Karpas-422 (cell line): ENCODE data around the gene PLET1. TPM values are rescaled to one million over a fixed set of nuclear protein-coding genes. Genes with fewer than 3 reads are reported as not detected.
A peak's percentile ranks its signal among the peaks of the same experiment; 100 is the strongest.

Experiments
- DNase-seq: peaks from one replicate; pipeline ENCODE4 v3.0.0-alpha.2; 2015
- H2AFZ ChIP-seq: fragments of 200-600 bp; sonication (generic); 2 replicates; pipeline ENCODE4 v1.6.1; 2014; ENCODE audit warnings: antibody characterized with exemption, low read length, mixed read lengths
- H3K27ac ChIP-seq: fragments of 200-600 bp; sonication (generic); 2 replicates; pipeline ENCODE4 v1.5.1; 2014; ENCODE audit warnings: mild to moderate bottlenecking, low read length, moderate library complexity
- H3K27me3 ChIP-seq: fragments of 200-600 bp; sonication (generic); 2 replicates; pipeline ENCODE4 v1.6.1; 2014; ENCODE audit warnings: low read length, mixed read lengths
- H3K36me3 ChIP-seq: fragments of 200-600 bp; sonication (generic); 2 replicates; pipeline ENCODE4 v1.6.1; 2014; ENCODE audit warnings: low read length, mixed read lengths; ENCODE audit not compliant: insufficient read depth
- H3K4me1 ChIP-seq: fragments of 200-600 bp; sonication (generic); 2 replicates; pipeline ENCODE4 v1.6.1; 2014; ENCODE audit warnings: mild to moderate bottlenecking, low read length, mixed read lengths
- H3K4me2 ChIP-seq: fragments of 200-600 bp; sonication (generic); 2 replicates; pipeline ENCODE4 v1.6.1; 2014; ENCODE audit warnings: low read length, low read depth, mild to moderate bottlenecking; ENCODE audit not compliant: poor library complexity, severe bottlenecking
- H3K4me3 ChIP-seq: fragments of 200-600 bp; sonication (generic); 2 replicates; pipeline ENCODE4 v1.5.1; 2014; ENCODE audit warnings: mild to moderate bottlenecking, antibody characterized with exemption, low read length, mixed read lengths
- H3K79me2 ChIP-seq: fragments of 200-600 bp; sonication (generic); 2 replicates; pipeline ENCODE4 v1.6.1; 2014; ENCODE audit warnings: mild to moderate bottlenecking, low read length, mixed read lengths
- H3K9ac ChIP-seq: fragments of 200-600 bp; sonication (generic); 2 replicates; pipeline ENCODE4 v1.6.0; 2014; ENCODE audit warnings: low read length
- H3K9me2 ChIP-seq: fragments of 200-600 bp; sonication (generic), shearing (Covaris generic); replicated peaks from 2 replicates; pipeline ENCODE4 v1.6.0; 2014; ENCODE audit warnings: mild to moderate bottlenecking, low read length, moderate library complexity; ENCODE audit not compliant: insufficient read depth
- H3K9me3 ChIP-seq: fragments of 300-700, 200-600 bp; sonication (generic); 2 replicates; pipeline ENCODE4 v1.6.1; 2014; ENCODE audit warnings: low read length, mixed read lengths
- H4K20me1 ChIP-seq: fragments of 200-600 bp; sonication (generic); 2 replicates; pipeline ENCODE4 v1.6.1; 2014; ENCODE audit warnings: mild to moderate bottlenecking, antibody characterized with exemption, low read length, low read depth; ENCODE audit not compliant: insufficient read depth
- total RNA-seq: library from RNA; depleted of rRNA; stranded (reverse); fragments of >200 nt; shearing (Covaris generic); gene quantifications from 2 replicates; pipeline ENCODE4 v1.2.3, GENCODE V29; 2014; ENCODE audit warnings: low replicate concordance

PLET1 gene
- total RNA-seq, 1 experiment from 2014 or later: not detected

- H3K27ac ChIP-seq: no peak overlapping the region
- DNase-seq: no peak
- no peak overlapping the region for H3K9ac ChIP-seq
- H3K79me2 ChIP-seq: no peaks in the 10 kb centered on the region
- H3K4me1 ChIP-seq: no peaks in the 10 kb centered on the region; the same call in 1 of the 2 replicates
- no peak overlapping the region for H2AFZ ChIP-seq
- no peaks in the 10 kb centered on the region for H3K9me3 ChIP-seq
- no peak overlapping the region for H3K4me3 ChIP-seq
- no peaks in the 10 kb centered on the region for H3K36me3 ChIP-seq
- H3K4me2 ChIP-seq: no peak overlapping the region
- no peaks in the 10 kb centered on the region for H3K27me3 ChIP-seq
- H4K20me1 ChIP-seq: no peaks in the 10 kb centered on the region
- no peaks in the 10 kb centered on the region for H3K9me2 ChIP-seq
Observed at GRCh38 chr11:112221274-112221835, 39.3 kb downstream of the PLET1 start.

GRCh38 chr11:112219476-112220232, 41.0 kb downstream of the PLET1 start:
- no peak overlapping the region for H3K4me3 ChIP-seq
- H3K79me2 ChIP-seq: no peaks in the 10 kb centered on the region
- H3K4me2 ChIP-seq: no peak overlapping the region
- no peaks in the 10 kb centered on the region for H3K36me3 ChIP-seq
- no peak overlapping the region for H2AFZ ChIP-seq
- no peaks in the 10 kb centered on the region for H3K4me1 ChIP-seq
- H4K20me1 ChIP-seq: no peaks in the 10 kb centered on the region
- no peaks in the 10 kb centered on the region for H3K9me3 ChIP-seq
- no peak overlapping the region for H3K9ac ChIP-seq
- DNase-seq: peak; percentile 79
- no peaks in the 10 kb centered on the region for H3K27me3 ChIP-seq
- H3K27ac ChIP-seq: no peak overlapping the region
- H3K9me2 ChIP-seq: no peaks in the 10 kb centered on the region

DNA sequence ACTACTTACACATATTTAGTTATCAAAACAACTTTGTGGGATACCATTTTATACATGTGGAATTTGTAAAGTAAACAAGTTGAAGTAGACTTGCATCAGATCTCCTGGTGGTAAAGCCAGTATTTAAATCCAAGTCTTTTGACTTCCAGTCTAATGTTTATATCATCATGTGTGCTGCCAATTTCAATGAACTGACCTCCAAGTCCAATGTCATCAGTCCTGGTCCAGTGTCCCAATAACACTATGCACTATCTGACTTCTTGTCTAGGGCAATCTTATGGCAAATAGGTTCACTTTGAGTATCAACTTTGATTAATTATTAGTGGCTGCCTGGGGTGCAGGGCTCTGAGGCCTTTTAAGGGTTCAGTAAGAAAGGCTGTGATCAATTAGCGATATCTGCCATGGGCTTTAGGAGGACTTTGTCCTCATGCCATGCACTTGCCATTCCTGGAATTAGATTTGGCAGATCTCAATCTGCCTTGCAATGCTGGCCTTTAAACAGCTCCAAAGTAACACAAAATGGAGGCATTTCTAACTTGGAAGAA, 44.0 kb downstream of the PLET1 start:
- no peaks in the 10 kb centered on the region for H3K27me3 ChIP-seq
- H3K4me2 ChIP-seq: no peak overlapping the region
- H3K4me1 ChIP-seq: no peaks in the 10 kb centered on the region
- DNase-seq: no peak
- no peaks in the 10 kb centered on the region for H3K9me2 ChIP-seq
- no peaks in the 10 kb centered on the region for H3K36me3 ChIP-seq
- H4K20me1 ChIP-seq: no peaks in the 10 kb centered on the region
- no peaks in the 10 kb centered on the region for H3K79me2 ChIP-seq
- no peaks in the 10 kb centered on the region for H3K9me3 ChIP-seq
- H3K9ac ChIP-seq: no peak overlapping the region
- no peak overlapping the region for H3K27ac ChIP-seq
- H3K4me3 ChIP-seq: no peak overlapping the region
- H2AFZ ChIP-seq: no peak overlapping the region

DNA sequence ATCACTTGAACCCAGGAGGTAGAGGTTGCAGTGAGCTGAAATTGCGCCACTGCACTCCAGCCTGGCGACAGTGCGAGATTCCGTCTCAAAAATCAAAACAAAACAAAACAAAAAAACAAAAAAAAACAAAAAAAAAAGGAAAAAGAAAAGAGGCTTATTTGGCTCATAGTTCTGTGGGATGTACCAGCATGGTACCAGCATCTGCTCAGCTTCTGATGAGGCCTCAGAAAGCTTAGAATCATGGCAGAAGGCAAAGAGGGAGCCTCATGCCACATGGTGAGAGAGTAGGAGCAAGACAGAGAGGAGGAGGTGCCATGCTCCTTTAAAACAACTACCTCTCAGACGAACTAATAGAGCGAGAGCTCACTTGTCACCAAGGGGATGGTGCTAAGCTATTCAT, 45.0 kb downstream of the PLET1 start:
- Histone ChIP-seq H3K79me2 (no peaks in the 10 kb centered on the region), H4K20me1 (no peaks in the 10 kb centered on the region), H3K27ac (no peak overlapping the region), H3K4me2 (no peak overlapping the region), H3K9me3 (no peaks in the 10 kb centered on the region), H3K9me2 (no peaks in the 10 kb centered on the region), H3K36me3 (no peaks in the 10 kb centered on the region), H3K27me3 (no peaks in the 10 kb centered on the region), H3K9ac (no peak overlapping the region), H3K4me1 (no peaks in the 10 kb centered on the region), H2AFZ (no peak overlapping the region), H3K4me3 (no peak overlapping the region)
- no peak for DNase-seq

DNA sequence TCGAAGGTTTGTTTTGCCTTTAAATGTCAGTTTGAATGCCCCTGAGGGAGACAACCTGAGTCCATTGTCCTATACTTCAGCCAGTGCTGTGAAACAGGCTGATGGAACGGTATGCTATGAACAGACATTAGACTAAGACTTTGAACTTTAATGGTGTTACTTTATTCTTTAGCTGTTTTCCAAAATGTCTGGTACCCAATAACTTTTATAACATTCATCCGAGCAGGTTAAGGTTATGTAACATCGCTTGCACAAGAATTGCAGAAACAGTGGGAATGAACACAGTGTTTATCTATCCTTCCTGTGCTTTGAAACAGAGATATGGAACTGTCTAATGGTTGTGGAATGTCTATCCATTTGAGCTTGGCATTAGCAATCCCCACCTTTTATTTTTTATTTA, 46.9 kb downstream of the PLET1 start:
- H3K27ac ChIP-seq: no peak overlapping the region
- no peaks in the 10 kb centered on the region for H3K27me3 ChIP-seq
- DNase-seq: no peak
- H3K36me3 ChIP-seq: no peaks in the 10 kb centered on the region
- no peaks in the 10 kb centered on the region for H3K9me3 ChIP-seq
- H3K9ac ChIP-seq: no peak overlapping the region
- H3K79me2 ChIP-seq: no peaks in the 10 kb centered on the region
- no peak overlapping the region for H2AFZ ChIP-seq
- no peak overlapping the region for H3K4me2 ChIP-seq
- H3K4me3 ChIP-seq: no peak overlapping the region
- H3K9me2 ChIP-seq: no peaks in the 10 kb centered on the region
- no peaks in the 10 kb centered on the region for H3K4me1 ChIP-seq
- H4K20me1 ChIP-seq: no peaks in the 10 kb centered on the region

DNA sequence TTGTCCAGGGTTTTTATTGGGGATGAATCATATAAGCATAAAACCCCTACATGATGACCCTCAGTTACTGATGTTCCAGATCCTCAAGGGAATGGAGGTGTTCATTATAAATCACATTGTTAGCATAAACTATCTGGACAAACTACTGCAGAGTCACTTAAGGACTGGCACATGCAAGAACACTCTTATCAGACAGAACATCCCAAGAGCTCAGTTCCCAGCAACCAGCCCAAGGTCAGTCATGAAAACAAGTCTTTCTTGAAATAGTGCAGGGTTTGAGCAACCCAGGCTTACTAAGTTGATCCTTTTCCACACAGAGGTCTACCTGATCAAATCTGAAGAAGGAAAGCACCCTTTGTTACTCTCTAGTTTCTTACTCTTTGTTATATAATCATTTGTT, 48.0 kb downstream of the PLET1 start:
- H3K4me1 ChIP-seq: no peaks in the 10 kb centered on the region
- no peak overlapping the region for H3K4me3 ChIP-seq
- no peaks in the 10 kb centered on the region for H3K79me2 ChIP-seq
- no peaks in the 10 kb centered on the region for H3K36me3 ChIP-seq
- H3K27ac ChIP-seq: no peak overlapping the region
- no peak overlapping the region for H3K9ac ChIP-seq
- no peaks in the 10 kb centered on the region for H3K9me3 ChIP-seq
- no peak overlapping the region for H2AFZ ChIP-seq
- H3K9me2 ChIP-seq: no peaks in the 10 kb centered on the region
- H3K4me2 ChIP-seq: no peak overlapping the region
- DNase-seq: no peak
- no peaks in the 10 kb centered on the region for H4K20me1 ChIP-seq
- no peaks in the 10 kb centered on the region for H3K27me3 ChIP-seq

- H4K20me1 ChIP-seq: no peaks in the 10 kb centered on the region
- H3K9ac ChIP-seq: no peak overlapping the region
- H3K4me1 ChIP-seq: no peaks in the 10 kb centered on the region
Observed at GRCh38 chr11:112212290-112212689, 48.4 kb downstream of the PLET1 start.

GRCh38 chr11:112211536-112211935, 49.1 kb downstream of the PLET1 start:
- Histone ChIP-seq H3K9ac (no peak overlapping the region), H3K27ac (no peak overlapping the region), H3K27me3 (no peaks in the 10 kb centered on the region), H3K4me1 (no peaks in the 10 kb centered on the region), H4K20me1 (no peaks in the 10 kb centered on the region), H3K36me3 (no peaks in the 10 kb centered on the region), H3K4me2 (no peak overlapping the region), H2AFZ (no peak overlapping the region), H3K4me3 (no peak overlapping the region), H3K79me2 (no peaks in the 10 kb centered on the region), H3K9me2 (no peaks in the 10 kb centered on the region), H3K9me3 (no peaks in the 10 kb centered on the region)
- no peak for DNase-seq

More at GRCh38 chr11:112212290-112212689, 48.4 kb downstream of the PLET1 start:
- Histone ChIP-seq H3K4me3 (no peak overlapping the region), H3K9me2 (no peaks in the 10 kb centered on the region), H3K79me2 (no peaks in the 10 kb centered on the region), H3K27ac (no peak overlapping the region), H3K9me3 (no peaks in the 10 kb centered on the region), H3K36me3 (no peaks in the 10 kb centered on the region), H3K4me2 (no peak overlapping the region), H2AFZ (no peak overlapping the region), H3K27me3 (no peaks in the 10 kb centered on the region)
- DNase-seq: no peak
